Neural cell (in vitro differentiated cells): Measurements from ENCODE around the gene HNRNPAB.

Source experiments
- EP300 ChIP-seq: fragments of 450-650 bp; conservative IDR thresholded peaks from 2 replicates; pipeline ENCODE4 v1.6.1; 2014; ENCODE audit warnings: antibody characterized with exemption, mild to moderate bottlenecking, moderate library complexity; ENCODE audit not compliant: poor library complexity, severe bottlenecking
- POLR2AphosphoS5 ChIP-seq: IDR thresholded peaks from 2 replicates; pipeline ENCODE4 v1.6.1; 2012
- TF ChIP-seq, protein P1 (sequence below): fragments of 450-650 bp; IDR thresholded peaks from 2 replicates; pipeline ENCODE4 v1.5.1; 2014; ENCODE audit warnings: antibody characterized with exemption, mild to moderate bottlenecking, moderate library complexity; ENCODE audit not compliant: poor library complexity, severe bottlenecking

GRCh38 chr5:178241688-178242231 is 37.4 kb downstream of the HNRNPAB start:
- TF ChIP-seq EP300 (no peak), POLR2AphosphoS5 (no peak)
- TF ChIP-seq, protein P1, sequence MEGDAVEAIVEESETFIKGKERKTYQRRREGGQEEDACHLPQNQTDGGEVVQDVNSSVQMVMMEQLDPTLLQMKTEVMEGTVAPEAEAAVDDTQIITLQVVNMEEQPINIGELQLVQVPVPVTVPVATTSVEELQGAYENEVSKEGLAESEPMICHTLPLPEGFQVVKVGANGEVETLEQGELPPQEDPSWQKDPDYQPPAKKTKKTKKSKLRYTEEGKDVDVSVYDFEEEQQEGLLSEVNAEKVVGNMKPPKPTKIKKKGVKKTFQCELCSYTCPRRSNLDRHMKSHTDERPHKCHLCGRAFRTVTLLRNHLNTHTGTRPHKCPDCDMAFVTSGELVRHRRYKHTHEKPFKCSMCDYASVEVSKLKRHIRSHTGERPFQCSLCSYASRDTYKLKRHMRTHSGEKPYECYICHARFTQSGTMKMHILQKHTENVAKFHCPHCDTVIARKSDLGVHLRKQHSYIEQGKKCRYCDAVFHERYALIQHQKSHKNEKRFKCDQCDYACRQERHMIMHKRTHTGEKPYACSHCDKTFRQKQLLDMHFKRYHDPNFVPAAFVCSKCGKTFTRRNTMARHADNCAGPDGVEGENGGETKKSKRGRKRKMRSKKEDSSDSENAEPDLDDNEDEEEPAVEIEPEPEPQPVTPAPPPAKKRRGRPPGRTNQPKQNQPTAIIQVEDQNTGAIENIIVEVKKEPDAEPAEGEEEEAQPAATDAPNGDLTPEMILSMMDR: no peak
